ENCODE results near the gene ZNF805. TPM values are rescaled to one million over a fixed set of nuclear protein-coding genes. Genes with fewer than 3 reads are reported as not detected.
A peak's percentile ranks its signal among the peaks of the same experiment; 100 is the strongest.

Gene ZNF805
- total and polyA plus RNA-seq, 4 donors: 0.38 to 19.8 (median 9.7) TPM

DNA sequence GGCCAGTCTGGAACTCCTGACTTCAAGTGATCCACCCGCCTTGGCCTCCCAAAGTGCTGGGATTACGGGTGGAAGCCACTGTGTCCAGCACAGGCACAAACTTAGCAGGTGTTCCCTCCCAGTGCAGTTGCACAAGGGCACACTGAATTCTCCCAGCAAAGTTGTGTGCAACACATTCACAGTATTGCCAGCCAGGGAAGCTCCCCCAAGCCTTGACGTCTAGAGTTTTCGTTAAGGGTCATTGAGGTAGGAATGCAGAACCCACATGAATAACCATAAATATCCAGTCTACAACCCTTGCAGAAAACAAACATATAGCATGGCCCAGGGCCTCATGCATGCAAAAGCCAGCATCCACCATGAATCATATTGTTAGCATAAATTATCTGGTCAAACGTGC, 12.9 kb upstream of the ZNF805 start:
- no peak overlapping the region for H3K4me3 ChIP-seq (ENCODE audit: low read length in 2 of 2)
- H3K9me3 ChIP-seq (ENCODE audit: control insufficient read depth, low read length): peaks cover 4% of the 10 kb centered on the region
- WGBS, 2 donors: 58 to 71% methylated on average over 5 of the region's 5 CpGs
- H3K27me3 ChIP-seq (ENCODE audit: control insufficient read depth in 1 of 2, insufficient read depth in 2 of 2, low read length in 1 of 2): no peaks in the 10 kb centered on the region
- H3K27ac ChIP-seq (ENCODE audit: low read depth in 1 of 2, low read length in 2 of 2): no peak overlapping the region
- intact Hi-C loops (cut with DNase I): no loop called here
- H3K4me1 ChIP-seq (ENCODE audit: control insufficient read depth in 1 of 2, insufficient read depth in 2 of 2, low read length in 2 of 2): no peaks in the 10 kb centered on the region
- DNase-seq (no peak), ATAC-seq (ENCODE audit: low FRiP score) (no peak)
- no peaks in the 10 kb centered on the region for H3K36me3 ChIP-seq (ENCODE audit: control insufficient read depth in 1 of 2, insufficient read depth in 2 of 2, low read length in 1 of 2)

DNA sequence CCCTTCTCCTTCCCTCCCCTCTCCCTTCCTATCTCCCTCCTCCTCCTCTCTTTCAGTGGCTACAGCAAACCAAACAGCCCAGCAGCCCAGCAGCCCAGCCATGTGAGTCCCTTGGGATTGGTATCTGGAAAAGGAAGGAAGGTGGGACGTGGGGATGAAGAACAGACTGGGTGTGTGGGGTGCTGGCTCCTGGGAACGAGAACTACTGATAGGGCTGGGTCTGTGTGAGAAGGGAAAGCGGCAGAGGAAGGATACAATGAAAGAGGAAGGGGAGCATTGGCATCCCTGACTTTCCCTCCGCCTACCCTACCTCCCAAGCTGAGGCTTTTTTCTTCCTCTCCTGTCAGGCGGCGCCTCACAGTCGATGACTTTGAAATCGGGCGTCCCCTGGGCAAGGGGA, 8.7 kb upstream of the ZNF805 start:
- Histone ChIP-seq H3K27me3 (ENCODE audit: control insufficient read depth in 1 of 2, insufficient read depth in 2 of 2, low read length in 1 of 2) (no peaks in the 10 kb centered on the region), H3K9me3 (ENCODE audit: control insufficient read depth, low read length) (no peaks in the 10 kb centered on the region), H3K27ac (ENCODE audit: low read depth in 1 of 2, low read length in 2 of 2) (no peak overlapping the region), H3K4me3 (ENCODE audit: low read length in 2 of 2) (no peak overlapping the region), H3K36me3 (ENCODE audit: control insufficient read depth in 1 of 2, insufficient read depth in 2 of 2, low read length in 1 of 2) (no peaks in the 10 kb centered on the region), H3K4me1 (ENCODE audit: control insufficient read depth in 1 of 2, insufficient read depth in 2 of 2, low read length in 2 of 2) (no peaks in the 10 kb centered on the region)
- DNase-seq (no peak), ATAC-seq (ENCODE audit: low FRiP score) (no peak)
- 64 to 69% methylated on average over 9 of the region's 9 CpGs for WGBS, 2 donors
- intact Hi-C loops (cut with DNase I): no loop called here

DNA sequence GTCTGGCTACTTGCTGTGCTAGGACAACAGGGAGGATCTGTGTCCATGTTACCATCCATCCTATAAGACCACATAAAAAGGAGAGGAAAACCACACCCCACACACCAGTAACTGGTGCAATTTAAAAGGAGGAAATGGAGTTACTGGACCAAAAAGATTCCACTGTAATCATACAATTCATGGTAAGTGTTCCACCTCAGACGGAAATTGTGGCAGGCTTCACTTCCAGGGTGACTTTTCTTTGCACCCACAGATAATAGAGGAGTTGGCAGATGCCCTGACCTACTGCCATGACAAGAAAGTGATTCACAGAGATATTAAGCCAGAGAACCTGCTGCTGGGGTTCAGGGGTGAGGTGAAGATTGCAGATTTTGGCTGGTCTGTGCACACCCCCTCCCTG, 7.2 kb upstream of the ZNF805 start:
- WGBS, 2 donors: 83 to 84% methylated on average over 1 of the region's 1 CpG
- H3K27ac ChIP-seq (ENCODE audit: low read depth in 1 of 2, low read length in 2 of 2): no peak overlapping the region
- DNase-seq (no peak), ATAC-seq (ENCODE audit: low FRiP score) (no peak)
- no peaks in the 10 kb centered on the region for H3K36me3 ChIP-seq (ENCODE audit: control insufficient read depth in 1 of 2, insufficient read depth in 2 of 2, low read length in 1 of 2)
- H3K4me1 ChIP-seq (ENCODE audit: control insufficient read depth in 1 of 2, insufficient read depth in 2 of 2, low read length in 2 of 2): no peaks in the 10 kb centered on the region
- intact Hi-C loops (cut with DNase I): no loop called here
- no peaks in the 10 kb centered on the region for H3K27me3 ChIP-seq (ENCODE audit: control insufficient read depth in 1 of 2, insufficient read depth in 2 of 2, low read length in 1 of 2)
- H3K4me3 ChIP-seq (ENCODE audit: low read length in 2 of 2): no peak overlapping the region
- no peaks in the 10 kb centered on the region for H3K9me3 ChIP-seq (ENCODE audit: control insufficient read depth, low read length)

GRCh38 chr19:57239982-57240310, 486 bp upstream of the ZNF805 start:
- peaks cover 6 to 7% of the 10 kb centered on the region in 2 donors for H3K36me3 ChIP-seq (ENCODE audit: control insufficient read depth in 1 of 2, insufficient read depth in 2 of 2, low read length in 1 of 2)
- H3K27ac ChIP-seq (ENCODE audit: low read depth in 1 of 2, low read length in 2 of 2): peak overlapping the region in 1 of 2 donors; percentile 72
- intact Hi-C loops (cut with DNase I): loop anchor here in 1 of 2 donors (5.0 kb wide), 1 partner anchor 37 kb away; no protein-coding TSS in a partner anchor
- DNase-seq (no peak), ATAC-seq (ENCODE audit: low FRiP score) (no peak)
- H3K27me3 ChIP-seq (ENCODE audit: control insufficient read depth in 1 of 2, insufficient read depth in 2 of 2, low read length in 1 of 2): no peaks in the 10 kb centered on the region
- peaks cover 4 to 6% of the 10 kb centered on the region in 2 donors for H3K4me1 ChIP-seq (ENCODE audit: control insufficient read depth in 1 of 2, insufficient read depth in 2 of 2, low read length in 2 of 2)
- H3K4me3 ChIP-seq (ENCODE audit: low read length in 2 of 2): peak overlapping the region; percentile 31 to 98
- H3K9me3 ChIP-seq (ENCODE audit: control insufficient read depth, low read length): no peaks in the 10 kb centered on the region
- 20 to 23% methylated on average over 12 of the region's 12 CpGs for WGBS, 2 donors

DNA sequence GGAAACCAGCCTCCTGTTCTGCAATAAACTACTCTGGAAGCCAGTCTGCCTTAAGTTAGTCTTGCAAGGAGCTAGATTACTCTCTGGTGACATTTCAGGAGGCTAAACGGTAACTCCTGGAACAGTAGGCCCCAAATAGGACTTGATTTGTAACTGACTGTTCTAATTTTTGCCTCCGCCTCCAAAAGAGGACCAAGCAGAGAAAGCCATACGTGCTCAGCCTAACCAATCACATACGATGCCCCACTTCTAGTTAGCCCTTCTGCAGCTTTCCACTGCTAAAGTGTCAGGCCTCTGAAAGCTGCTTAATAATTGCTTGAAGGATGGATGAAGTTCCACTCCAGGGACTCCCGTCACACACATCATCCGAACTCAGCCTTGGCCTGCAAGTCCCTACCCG, 744 bp downstream of the ZNF805 start:
- no peak for ATAC-seq (ENCODE audit: low FRiP score)

DNA sequence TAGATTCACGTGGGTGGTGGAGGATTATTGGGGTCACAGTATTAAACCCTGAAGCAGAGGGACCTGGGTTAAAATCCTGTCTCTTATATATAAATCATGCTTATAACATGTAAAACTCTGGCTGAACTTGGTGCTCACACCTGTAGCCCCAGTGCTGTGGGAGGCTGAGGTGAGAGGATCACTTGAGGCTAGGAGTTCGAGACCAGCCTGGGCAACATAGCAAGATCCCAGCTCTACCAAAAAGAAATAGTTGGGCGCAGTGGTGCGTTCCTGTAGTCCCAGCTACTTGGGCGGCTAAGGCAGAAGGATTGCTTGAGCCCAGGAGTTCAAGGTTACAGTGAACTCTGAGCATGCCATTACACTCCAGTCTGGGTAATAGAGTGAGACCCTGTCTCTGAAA, 2.4 kb downstream of the ZNF805 start:
- intact Hi-C loops (cut with DNase I): loop anchor here in 1 of 2 donors (5.0 kb wide), 1 partner anchor 34 kb away; no protein-coding TSS in a partner anchor
- Histone ChIP-seq H3K4me3 (ENCODE audit: low read length in 2 of 2) (no peak overlapping the region), H3K27ac (ENCODE audit: low read depth in 1 of 2, low read length in 2 of 2) (no peak overlapping the region), H3K36me3 (ENCODE audit: control insufficient read depth in 1 of 2, insufficient read depth in 2 of 2, low read length in 1 of 2) (peaks cover 13 to 19% of the 10 kb centered on the region in 2 donors), H3K4me1 (ENCODE audit: control insufficient read depth in 1 of 2, insufficient read depth in 2 of 2, low read length in 2 of 2) (peaks cover 4 to 6% of the 10 kb centered on the region in 2 donors), H3K9me3 (ENCODE audit: control insufficient read depth, low read length) (peaks cover 3% of the 10 kb centered on the region), H3K27me3 (ENCODE audit: control insufficient read depth in 1 of 2, insufficient read depth in 2 of 2, low read length in 1 of 2) (no peaks in the 10 kb centered on the region)
- DNase-seq: no peak
- no peak for ATAC-seq (ENCODE audit: low FRiP score)
- 90 to 92% methylated on average over 5 of the region's 5 CpGs for WGBS, 2 donors

More for the DNA sequence above, 744 bp downstream of the ZNF805 start:
- Histone ChIP-seq H3K4me3 (ENCODE audit: low read length in 2 of 2) (peak overlapping the region; percentile 64 to 98), H3K27me3 (ENCODE audit: control insufficient read depth in 1 of 2, insufficient read depth in 2 of 2, low read length in 1 of 2) (no peaks in the 10 kb centered on the region), H3K27ac (ENCODE audit: low read depth in 1 of 2, low read length in 2 of 2) (peak overlapping the region in 1 of 2 donors; percentile 41), H3K4me1 (ENCODE audit: control insufficient read depth in 1 of 2, insufficient read depth in 2 of 2, low read length in 2 of 2) (peaks cover 4 to 6% of the 10 kb centered on the region in 2 donors), H3K9me3 (ENCODE audit: control insufficient read depth, low read length) (no peaks in the 10 kb centered on the region), H3K36me3 (ENCODE audit: control insufficient read depth in 1 of 2, insufficient read depth in 2 of 2, low read length in 1 of 2) (peaks cover 12 to 13% of the 10 kb centered on the region in 2 donors)
- intact Hi-C loops (cut with DNase I): loop anchor here in 1 of 2 donors (5.0 kb wide), 1 partner anchor 36 kb away; no protein-coding TSS in a partner anchor
- 10 to 11% methylated on average over 7 of the region's 7 CpGs for WGBS, 2 donors
- no peak for DNase-seq

DNA sequence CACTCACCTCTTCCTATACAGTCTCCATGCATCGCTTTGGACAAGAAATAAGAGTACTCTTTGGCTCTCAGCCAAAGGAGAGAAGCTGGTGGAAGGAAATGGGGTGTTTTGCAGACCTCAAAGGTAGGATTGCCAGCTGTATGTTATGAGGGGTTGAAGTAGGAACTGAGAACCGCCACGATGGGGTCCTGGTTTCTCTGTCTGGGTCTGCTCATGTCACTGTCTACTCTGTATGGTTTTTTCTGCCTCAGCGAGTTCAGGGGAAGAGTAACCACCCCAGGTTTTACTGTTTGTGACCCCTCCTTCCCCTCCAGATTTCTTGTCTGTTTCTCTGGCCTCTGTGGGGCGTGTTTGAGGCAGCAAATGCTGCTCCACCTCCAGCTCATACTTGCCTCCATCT, 4.1 kb downstream of the ZNF805 start:
- WGBS, 2 donors: 76 to 97% methylated on average over 5 of the region's 5 CpGs
- peaks cover 7% of the 10 kb centered on the region for H3K9me3 ChIP-seq (ENCODE audit: control insufficient read depth, low read length)
- H3K27me3 ChIP-seq (ENCODE audit: control insufficient read depth in 1 of 2, insufficient read depth in 2 of 2, low read length in 1 of 2): no peaks in the 10 kb centered on the region
- no peak overlapping the region for H3K4me3 ChIP-seq (ENCODE audit: low read length in 2 of 2)
- ATAC-seq (ENCODE audit: low FRiP score) (no peak), DNase-seq (no peak)
- peaks cover 4 to 6% of the 10 kb centered on the region in 2 donors for H3K4me1 ChIP-seq (ENCODE audit: control insufficient read depth in 1 of 2, insufficient read depth in 2 of 2, low read length in 2 of 2)
- intact Hi-C loops (cut with DNase I): loop anchor here in 1 of 2 donors (5.0 kb wide), 1 partner anchor 33 kb away; no protein-coding TSS in a partner anchor
- H3K36me3 ChIP-seq (ENCODE audit: control insufficient read depth in 1 of 2, insufficient read depth in 2 of 2, low read length in 1 of 2): peaks cover 20 to 26% of the 10 kb centered on the region in 2 donors
- H3K27ac ChIP-seq (ENCODE audit: low read depth in 1 of 2, low read length in 2 of 2): no peak overlapping the region

DNA sequence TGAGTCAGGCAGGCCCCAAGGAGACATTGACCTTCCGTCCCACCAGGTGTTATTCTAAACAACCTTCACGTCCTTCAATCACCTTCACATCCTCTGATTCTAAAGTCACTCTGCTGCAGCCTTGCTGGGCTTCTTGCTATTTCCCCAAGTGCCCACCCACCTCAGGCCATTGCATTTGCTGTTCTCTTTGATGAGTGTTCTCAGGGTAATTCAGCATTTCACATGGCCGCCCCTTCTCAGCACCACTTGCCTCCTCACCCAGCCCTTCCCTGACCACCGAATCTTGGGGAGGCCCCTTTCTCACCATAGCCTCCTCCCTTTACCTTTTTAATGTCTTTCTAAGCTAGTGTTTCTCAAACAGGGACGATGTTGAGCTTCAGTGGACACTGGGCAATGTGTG, 4.6 kb downstream of the ZNF805 start:
- peaks cover 4 to 6% of the 10 kb centered on the region in 2 donors for H3K4me1 ChIP-seq (ENCODE audit: control insufficient read depth in 1 of 2, insufficient read depth in 2 of 2, low read length in 2 of 2)
- H3K4me3 ChIP-seq (ENCODE audit: low read length in 2 of 2): no peak overlapping the region
- H3K9me3 ChIP-seq (ENCODE audit: control insufficient read depth, low read length): peaks cover 7% of the 10 kb centered on the region
- DNase-seq (no peak), ATAC-seq (ENCODE audit: low FRiP score) (no peak)
- H3K36me3 ChIP-seq (ENCODE audit: control insufficient read depth in 1 of 2, insufficient read depth in 2 of 2, low read length in 1 of 2): peaks cover 20 to 26% of the 10 kb centered on the region in 2 donors
- intact Hi-C loops (cut with DNase I): no loop called here
- H3K27ac ChIP-seq (ENCODE audit: low read depth in 1 of 2, low read length in 2 of 2): no peak overlapping the region
- H3K27me3 ChIP-seq (ENCODE audit: control insufficient read depth in 1 of 2, insufficient read depth in 2 of 2, low read length in 1 of 2): no peaks in the 10 kb centered on the region
- 95 to 99% methylated on average over 5 of the region's 5 CpGs for WGBS, 2 donors

GRCh38 chr19:57245959-57246358, 5.5 kb downstream of the ZNF805 start:
- H3K27me3 ChIP-seq (ENCODE audit: control insufficient read depth in 1 of 2, insufficient read depth in 2 of 2, low read length in 1 of 2): no peaks in the 10 kb centered on the region
- H3K9me3 ChIP-seq (ENCODE audit: control insufficient read depth, low read length): peaks cover 10% of the 10 kb centered on the region
- DNase-seq (no peak), ATAC-seq (ENCODE audit: low FRiP score) (no peak)
- 78 to 83% methylated on average over 6 of the region's 6 CpGs for WGBS, 2 donors
- H3K4me3 ChIP-seq (ENCODE audit: low read length in 2 of 2): no peak overlapping the region
- H3K36me3 ChIP-seq (ENCODE audit: control insufficient read depth in 1 of 2, insufficient read depth in 2 of 2, low read length in 1 of 2): peaks cover 29% of the 10 kb centered on the region in 2 donors
- H3K4me1 ChIP-seq (ENCODE audit: control insufficient read depth in 1 of 2, insufficient read depth in 2 of 2, low read length in 2 of 2): peaks cover 4 to 6% of the 10 kb centered on the region in 2 donors
- intact Hi-C loops (cut with DNase I): no loop called here
- H3K27ac ChIP-seq (ENCODE audit: low read depth in 1 of 2, low read length in 2 of 2): no peak overlapping the region

Data from aorta (tissue), 5 donors.